GM21526 (cell line): ENCODE data around the gene SLC9A3.
A peak's percentile ranks its signal among the peaks of the same experiment; 100 is the strongest.

ENCODE experiments used
- ATAC-seq: cut with Tn5 transposase; IDR thresholded peaks from one replicate; pipeline ENCODE4 v1.9.1; 2021; ENCODE audit warnings: moderate library complexity; ENCODE audit not compliant: unreplicated experiment, low FRiP score

Gene SLC9A3

GRCh38 chr5:434443-435146 is 89.7 kb downstream of the SLC9A3 start:
- ATAC-seq: no peak

- ATAC-seq: no peak
These were observed 90.4 kb downstream of the SLC9A3 start for GRCh38 chr5:433836-434235.

- ATAC-seq: no peak
These were observed 91.1 kb downstream of the SLC9A3 start for GRCh38 chr5:432928-433791.

- ATAC-seq: no peak
These were observed 91.9 kb downstream of the SLC9A3 start for GRCh38 chr5:432201-432927.

GRCh38 chr5:431711-432050 is 92.6 kb downstream of the SLC9A3 start:
- ATAC-seq: no peak

GRCh38 chr5:431001-431710 is 93.1 kb downstream of the SLC9A3 start:
- peak; percentile 68 for ATAC-seq

GRCh38 chr5:430214-430925 is 93.9 kb downstream of the SLC9A3 start:
- no peak for ATAC-seq

- ATAC-seq: no peak
These were observed 94.6 kb downstream of the SLC9A3 start for GRCh38 chr5:429453-430188.

- no peak for ATAC-seq
These were observed 95.3 kb downstream of the SLC9A3 start for GRCh38 chr5:428754-429452.

GRCh38 chr5:428219-428618 is 96.0 kb downstream of the SLC9A3 start:
- no peak for ATAC-seq

- no peak for ATAC-seq
These were observed 96.7 kb downstream of the SLC9A3 start for GRCh38 chr5:427415-428087.

- ATAC-seq: no peak
These were observed 97.8 kb downstream of the SLC9A3 start for GRCh38 chr5:426392-426976.

GRCh38 chr5:425714-426113 is 98.5 kb downstream of the SLC9A3 start:
- ATAC-seq: no peak

- peak; percentile 86 for ATAC-seq
These were observed 99.7 kb downstream of the SLC9A3 start for GRCh38 chr5:424301-425110.

- ATAC-seq: no peak
These were observed 100.5 kb downstream of the SLC9A3 start for GRCh38 chr5:423626-424261.

- no peak for ATAC-seq
These were observed 101.0 kb downstream of the SLC9A3 start for GRCh38 chr5:423233-423565.
